Measurements from ENCODE around the gene DGKI.

DGKI gene

DNA sequence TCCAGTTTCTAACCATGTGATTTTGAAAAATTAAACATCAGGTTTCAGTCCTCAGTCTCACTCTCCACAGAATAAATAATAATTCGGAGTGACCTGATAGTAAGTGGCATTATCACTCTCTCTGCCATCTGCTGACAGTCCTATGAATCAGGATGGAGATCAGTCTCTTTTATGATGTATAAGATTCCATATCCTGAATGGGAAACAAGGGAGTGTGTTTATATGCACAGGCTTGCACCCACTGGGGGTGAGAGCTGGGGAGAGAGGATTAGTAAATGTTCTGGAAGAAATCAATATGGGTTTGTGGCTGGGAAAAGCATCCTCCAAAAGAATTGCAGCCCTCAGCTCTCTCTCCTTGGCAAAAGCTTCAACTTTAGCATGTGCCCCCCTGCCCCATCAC, 45.3 kb downstream of the DGKI start:
- no peak for DNase-seq (ENCODE audit: low read depth, low spot score)
- H3K4me3 ChIP-seq (ENCODE audit: low read length): no peak overlapping the region

GRCh38 chr7:137801003-137801402, 45.8 kb downstream of the DGKI start:
- H3K4me3 ChIP-seq (ENCODE audit: low read length): no peak overlapping the region
- no peak for DNase-seq (ENCODE audit: low read depth, low spot score)

- no peak overlapping the region for H3K4me3 ChIP-seq (ENCODE audit: low read length)
Observed at GRCh38 chr7:137798073-137798763, 48.6 kb downstream of the DGKI start.

DNA sequence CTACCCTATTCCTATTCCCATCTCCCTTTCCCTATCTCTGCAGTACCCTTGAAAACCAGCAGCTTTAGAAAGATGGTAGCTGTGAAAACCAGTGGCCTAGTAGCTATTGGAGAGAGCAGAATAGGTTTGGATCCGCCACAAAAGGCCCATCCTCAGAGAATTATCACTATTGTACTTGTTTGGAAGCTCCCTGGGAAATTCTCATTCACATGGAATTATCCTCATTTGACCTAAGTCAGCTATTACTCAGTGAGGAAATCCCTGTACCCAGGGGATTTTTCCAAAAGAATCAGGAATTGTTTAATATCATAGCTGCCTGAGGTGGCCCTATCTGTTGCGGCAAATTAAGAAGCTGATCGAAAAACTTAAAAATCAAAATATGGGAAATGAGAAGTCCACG, 51.6 kb downstream of the DGKI start:
- no peak overlapping the region for H3K4me3 ChIP-seq (ENCODE audit: low read length)
- DNase-seq (ENCODE audit: low read depth, low spot score): no peak

More at GRCh38 chr7:137798073-137798763, 48.6 kb downstream of the DGKI start:
- no peak for DNase-seq (ENCODE audit: low read depth, low spot score)

- H3K4me3 ChIP-seq (ENCODE audit: low read length): no peak overlapping the region
- DNase-seq (ENCODE audit: low read depth, low spot score): no peak
Observed at GRCh38 chr7:137791930-137792329, 54.8 kb downstream of the DGKI start.

DNA sequence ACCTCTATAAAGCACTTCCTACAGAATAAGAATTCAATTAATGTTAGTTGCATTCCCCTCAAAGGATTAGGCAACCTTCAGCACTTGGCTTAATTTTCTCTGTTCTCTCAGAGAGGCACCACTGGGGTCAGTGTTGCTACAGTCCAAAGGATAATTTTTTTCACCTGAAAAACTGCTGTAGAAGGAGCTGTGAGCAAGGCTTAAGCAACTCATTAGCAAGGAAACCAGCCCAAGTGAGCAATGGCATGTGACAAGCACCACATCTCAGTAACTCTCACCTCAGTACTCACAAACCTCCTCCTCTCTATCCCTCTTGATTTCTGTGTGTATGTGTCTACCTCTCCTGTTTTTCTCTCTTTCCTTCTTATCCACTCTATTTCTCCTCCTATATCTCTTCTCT, 55.9 kb downstream of the DGKI start:
- no peak for DNase-seq (ENCODE audit: low read depth, low spot score)
- H3K4me3 ChIP-seq (ENCODE audit: low read length): no peak overlapping the region

- no peak for DNase-seq (ENCODE audit: low read depth, low spot score)
- H3K4me3 ChIP-seq (ENCODE audit: low read length): no peak overlapping the region
Observed at GRCh38 chr7:137789215-137789882, 57.4 kb downstream of the DGKI start.

DNA sequence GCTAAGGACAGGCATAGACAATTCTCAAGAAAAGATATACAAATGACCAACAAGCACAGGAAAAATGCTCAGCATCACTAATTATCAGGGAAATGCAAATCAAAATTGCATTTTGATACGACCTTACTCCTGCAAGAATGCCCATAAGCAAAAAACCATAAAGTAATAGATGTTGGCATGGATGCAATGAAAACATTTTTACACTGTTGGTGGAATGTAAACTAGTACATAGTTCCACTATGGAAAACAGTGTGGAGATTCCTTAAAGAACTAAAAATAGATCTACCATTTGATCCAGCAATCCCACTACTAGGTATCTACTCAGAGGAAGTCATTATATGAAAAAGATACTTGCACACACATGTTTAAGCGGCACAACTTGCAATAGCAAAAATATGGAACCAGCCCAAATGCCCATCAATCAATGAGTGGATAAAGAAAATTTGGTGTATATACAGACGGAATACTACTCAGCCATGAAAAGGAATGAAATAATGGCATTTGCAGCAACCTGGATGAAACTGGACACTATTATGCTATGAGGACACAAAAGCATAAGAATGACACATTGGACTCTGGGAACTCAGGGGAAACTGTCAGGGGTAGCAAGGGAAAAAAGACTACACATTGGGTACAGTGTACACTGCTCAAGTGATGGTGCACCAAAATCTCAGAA, 59.3 kb downstream of the DGKI start:
- DNase-seq (ENCODE audit: low read depth, low spot score): no peak
- no peak overlapping the region for H3K4me3 ChIP-seq (ENCODE audit: low read length)

DNA sequence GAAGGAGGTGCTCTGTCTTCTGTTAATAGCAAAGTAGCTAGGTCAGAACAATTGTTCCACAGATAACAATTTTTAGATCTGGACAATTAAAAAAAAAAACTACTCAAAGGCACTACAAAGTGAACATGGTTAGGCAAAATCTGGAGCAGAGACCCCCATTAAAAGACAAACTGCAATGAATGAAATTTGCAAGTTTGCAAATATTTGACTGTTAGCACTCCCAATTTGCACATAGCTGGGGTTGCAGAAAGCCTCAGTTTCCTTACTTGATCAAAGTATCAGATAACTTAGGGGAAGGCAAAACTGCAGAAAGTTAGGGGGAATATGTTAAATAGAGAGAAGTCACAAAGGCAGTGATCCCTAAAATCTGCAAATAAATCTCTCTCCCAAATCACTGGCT, 68.3 kb downstream of the DGKI start:
- no peak for DNase-seq (ENCODE audit: low read depth, low spot score)
- no peak overlapping the region for H3K4me3 ChIP-seq (ENCODE audit: low read length)

GRCh38 chr7:137774793-137775201, 72.0 kb downstream of the DGKI start:
- DNase-seq (ENCODE audit: low read depth, low spot score): no peak
- no peak overlapping the region for H3K4me3 ChIP-seq (ENCODE audit: low read length)

DNA sequence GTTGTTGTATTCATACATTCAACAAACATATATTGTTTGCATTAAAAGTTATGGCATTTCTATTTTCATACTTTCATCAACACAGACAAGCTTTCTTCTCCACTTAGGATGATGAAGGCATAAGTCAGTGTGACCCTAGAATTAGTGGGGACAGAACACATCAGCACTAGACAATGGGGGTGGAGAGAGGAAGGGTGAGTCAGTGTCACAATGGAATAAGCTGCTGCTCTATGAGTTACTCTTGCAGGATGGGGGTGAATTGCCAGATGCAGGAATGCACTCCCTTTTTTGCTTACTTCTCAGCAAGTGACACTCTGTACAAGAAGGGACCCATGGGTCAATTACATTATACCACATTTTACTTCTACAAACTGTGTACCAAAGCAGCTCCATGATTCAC, 74.0 kb downstream of the DGKI start:
- no peak for DNase-seq (ENCODE audit: low read depth, low spot score)
- H3K4me3 ChIP-seq (ENCODE audit: low read length): no peak overlapping the region

DNA sequence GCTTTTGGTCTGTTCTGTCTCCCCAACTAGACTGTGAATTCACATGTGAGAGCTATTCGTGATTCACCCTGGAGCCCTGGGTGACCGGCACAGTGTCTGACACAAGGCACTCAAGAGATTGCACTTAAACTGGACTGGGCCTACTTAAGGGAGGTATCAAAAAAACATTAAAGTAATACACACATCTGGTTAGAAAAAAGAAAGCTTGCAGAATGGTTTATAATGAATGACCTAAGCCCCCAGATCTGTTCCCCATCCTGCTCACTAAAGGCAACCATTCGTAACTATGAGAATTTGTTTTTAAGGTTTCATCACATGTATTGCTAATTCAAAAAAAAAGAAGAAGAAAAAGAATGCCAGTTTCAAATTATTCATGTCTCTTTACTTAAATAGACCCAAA, 74.5 kb downstream of the DGKI start:
- no peak for DNase-seq (ENCODE audit: low read depth, low spot score)
- no peak overlapping the region for H3K4me3 ChIP-seq (ENCODE audit: low read length)

- H3K4me3 ChIP-seq (ENCODE audit: low read length): no peak overlapping the region
- DNase-seq (ENCODE audit: low read depth, low spot score): no peak
Observed at GRCh38 chr7:137771679-137772078, 75.1 kb downstream of the DGKI start.

GRCh38 chr7:137771273-137771672, 75.5 kb downstream of the DGKI start:
- DNase-seq (ENCODE audit: low read depth, low spot score): no peak
- H3K4me3 ChIP-seq (ENCODE audit: low read length): no peak overlapping the region

- DNase-seq (ENCODE audit: low read depth, low spot score): no peak
- no peak overlapping the region for H3K4me3 ChIP-seq (ENCODE audit: low read length)
Observed at GRCh38 chr7:137768366-137768765, 78.4 kb downstream of the DGKI start.

GRCh38 chr7:137762334-137762733, 84.4 kb downstream of the DGKI start:
- H3K4me3 ChIP-seq (ENCODE audit: low read length): no peak overlapping the region
- DNase-seq (ENCODE audit: low read depth, low spot score): no peak

- no peak overlapping the region for H3K4me3 ChIP-seq (ENCODE audit: low read length)
- no peak for DNase-seq (ENCODE audit: low read depth, low spot score)
Observed at GRCh38 chr7:137760111-137760510, 86.7 kb downstream of the DGKI start.

DNA sequence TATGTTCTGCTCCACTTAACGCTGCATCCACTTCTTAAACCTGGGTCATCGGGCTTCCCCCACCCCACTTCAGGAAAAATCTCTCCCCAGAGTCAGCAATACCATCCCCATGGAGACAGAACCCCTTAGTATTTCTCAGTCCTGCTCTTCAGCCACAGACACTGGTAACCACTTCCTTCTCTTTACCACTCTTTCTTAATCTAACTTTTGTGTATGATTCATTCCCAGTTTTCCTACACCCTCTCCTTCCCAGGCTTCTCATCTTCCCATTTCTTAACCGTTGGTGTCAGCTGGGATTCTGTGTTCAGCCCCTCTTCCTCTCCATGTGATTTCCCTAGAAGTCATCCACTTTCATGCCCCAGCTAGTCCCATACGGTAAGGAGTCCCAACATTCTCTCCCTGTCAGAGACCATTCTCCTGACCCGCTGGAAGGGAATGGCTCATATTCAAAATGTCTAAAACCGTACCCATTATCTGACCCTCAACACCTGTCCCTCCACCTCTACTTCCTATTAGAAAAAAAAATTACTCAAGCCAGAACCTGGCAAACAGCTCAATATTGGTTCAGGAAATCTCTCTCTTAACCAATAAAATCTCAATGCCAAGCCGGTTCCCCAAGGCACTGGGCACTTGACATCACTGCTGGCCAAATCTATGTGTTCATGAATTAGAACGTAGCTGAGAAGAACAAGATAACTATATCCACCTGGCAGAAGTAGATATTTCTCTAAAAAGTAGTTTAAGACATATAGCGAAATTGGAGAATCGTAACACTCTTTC, 89.4 kb downstream of the DGKI start:
- no peak overlapping the region for H3K4me3 ChIP-seq (ENCODE audit: low read length)
- DNase-seq (ENCODE audit: low read depth, low spot score): no peak

DNA sequence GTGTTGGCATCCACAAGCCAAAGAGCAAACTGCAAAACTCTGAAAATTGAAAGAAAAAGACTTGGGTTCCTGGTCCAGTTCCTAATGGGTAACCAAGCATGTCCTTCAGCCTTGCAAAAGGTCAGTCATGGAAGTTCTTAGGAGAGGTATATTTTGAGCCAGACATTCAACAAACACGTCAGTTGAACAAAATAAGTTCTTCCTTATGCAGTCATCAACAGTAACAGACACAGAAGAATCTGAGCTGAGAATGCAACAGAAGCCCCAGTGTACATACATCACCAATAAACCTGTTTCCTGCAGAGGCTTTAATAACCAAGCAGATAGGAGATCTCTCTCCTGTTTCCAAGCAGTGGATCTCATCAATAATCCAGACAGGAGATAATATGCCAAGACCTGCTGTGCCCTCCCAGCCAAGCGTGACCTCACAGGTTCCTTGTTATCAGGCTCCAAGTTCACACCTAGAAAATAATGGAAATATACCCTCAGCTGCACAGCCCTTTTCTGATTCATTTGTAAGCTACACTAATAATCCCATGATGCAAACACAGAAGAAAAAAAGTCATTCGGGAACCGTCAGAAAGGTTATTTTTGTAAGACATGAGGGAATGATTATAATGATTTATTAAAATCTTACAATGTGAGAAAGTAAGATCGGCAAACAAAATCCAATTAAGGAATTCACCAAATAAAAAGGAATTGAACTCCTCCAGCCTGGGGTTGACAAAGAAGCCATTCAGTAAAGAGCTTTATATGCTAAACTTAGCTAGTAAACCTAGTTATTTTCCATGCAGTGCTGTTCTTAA, 90.7 kb downstream of the DGKI start:
- no peak for DNase-seq (ENCODE audit: low read depth, low spot score)
- H3K4me3 ChIP-seq (ENCODE audit: low read length): no peak overlapping the region

Data from Jurkat, Clone E6-1 (cell line).